HG03469 (cell line): ENCODE measurements around the gene NTM.
"Not testable (repeated sequence)": the region's sequence is repeated elsewhere in the genome, so short reads cannot be mapped to it uniquely, and the experiment has no call there.

Experiments used
- ATAC-seq: cut with Tn5 transposase; IDR thresholded peaks from one replicate; pipeline ENCODE4 v1.9.1; 2021; ENCODE audit warnings: mild to moderate bottlenecking, moderate library complexity, moderate number of reproducible peaks; ENCODE audit not compliant: unreplicated experiment

Gene NTM

GRCh38 chr11:131899950-131900580 lies 529.6 kb downstream of the NTM start:
- ATAC-seq = no peak

GRCh38 chr11:131902421-131902820 lies 532.0 kb downstream of the NTM start:
- ATAC-seq = no peak

- no peak for ATAC-seq
These were observed 532.7 kb downstream of the NTM start for GRCh38 chr11:131903074-131903473.

GRCh38 chr11:131904756-131905155 lies 534.3 kb downstream of the NTM start:
- ATAC-seq = no peak

- ATAC-seq = no peak
These were observed 536.5 kb downstream of the NTM start for GRCh38 chr11:131906963-131907362.

- ATAC-seq = no peak
These were observed 537.0 kb downstream of the NTM start for GRCh38 chr11:131907371-131907770.

GRCh38 chr11:131908316-131908715 lies 537.9 kb downstream of the NTM start:
- no peak for ATAC-seq

- ATAC-seq = no peak
These were observed 539.2 kb downstream of the NTM start for GRCh38 chr11:131909426-131910177.

- ATAC-seq = no peak
These were observed 539.7 kb downstream of the NTM start for GRCh38 chr11:131910178-131910522.

GRCh38 chr11:131910523-131911387 lies 540.3 kb downstream of the NTM start:
- ATAC-seq = no peak

- ATAC-seq = not testable (repeated sequence)
These were observed 541.1 kb downstream of the NTM start for GRCh38 chr11:131911388-131912032.

GRCh38 chr11:131912134-131912533 lies 541.7 kb downstream of the NTM start:
- ATAC-seq = no peak

GRCh38 chr11:131913267-131913666 lies 542.9 kb downstream of the NTM start:
- ATAC-seq = no peak

- ATAC-seq = no peak
These were observed 544.0 kb downstream of the NTM start for GRCh38 chr11:131914361-131914774.

- no peak for ATAC-seq
These were observed 546.2 kb downstream of the NTM start for GRCh38 chr11:131916638-131917037.

- no peak for ATAC-seq
These were observed 547.4 kb downstream of the NTM start for GRCh38 chr11:131917634-131918384.

- ATAC-seq = no peak
These were observed 548.2 kb downstream of the NTM start for GRCh38 chr11:131918663-131919062.

GRCh38 chr11:131922220-131922619 lies 551.8 kb downstream of the NTM start:
- no peak for ATAC-seq

GRCh38 chr11:131923309-131923708 lies 552.9 kb downstream of the NTM start:
- no peak for ATAC-seq

- ATAC-seq = no peak
These were observed 553.6 kb downstream of the NTM start for GRCh38 chr11:131924001-131924400.
